H9 (cell line): ENCODE measurements around the gene CDH13. TPM values are rescaled to one million over a fixed set of nuclear protein-coding genes. Genes with fewer than 3 reads are reported as not detected.

ENCODE experiments used
- DNase-seq: peaks from one replicate; pipeline ENCODE4 v3.0.0-alpha.2; 2017
- H2AFZ ChIP-seq: one replicate; pipeline ENCODE4 v1.6.1; 2013; ENCODE audit warnings: mild to moderate bottlenecking, low read length, control low read depth, moderate library complexity
- H2AK5ac ChIP-seq: 2 replicates; pipeline ENCODE4 v1.6.1; 2013; ENCODE audit warnings: low read length, control low read depth, mixed read lengths; ENCODE audit not compliant: insufficient read length
- H2BK120ac ChIP-seq: one replicate; pipeline ENCODE4 v1.6.1; 2013; ENCODE audit warnings: low read depth, mild to moderate bottlenecking, low read length, control low read depth, inconsistent platforms; ENCODE audit not compliant: poor library complexity, severe bottlenecking
- H2BK12ac ChIP-seq: 2 replicates; pipeline ENCODE4 v1.6.1; 2013; ENCODE audit warnings: low read length, control low read depth, mixed read lengths, low read depth; ENCODE audit not compliant: insufficient read length
- H2BK15ac ChIP-seq: 2 replicates; pipeline ENCODE4 v1.6.1; 2013; ENCODE audit warnings: low read depth, low read length, control low read depth
- H2BK20ac ChIP-seq: one replicate; pipeline ENCODE4 v1.6.1; 2013; ENCODE audit warnings: low read depth, mild to moderate bottlenecking, low read length, control low read depth, inconsistent platforms; ENCODE audit not compliant: poor library complexity, severe bottlenecking
- H2BK5ac ChIP-seq: 2 replicates; pipeline ENCODE4 v1.6.1; 2013; ENCODE audit warnings: low read length, control low read depth, mixed read lengths; ENCODE audit not compliant: insufficient read length
- H3K14ac ChIP-seq: 2 replicates; pipeline ENCODE4 v1.6.1; 2013; ENCODE audit warnings: low read length, control low read depth; ENCODE audit not compliant: insufficient read depth
- H3K18ac ChIP-seq: 2 replicates; pipeline ENCODE4 v1.6.1; 2013; ENCODE audit warnings: low read depth, mild to moderate bottlenecking, mixed read lengths, low read length, control low read depth; ENCODE audit not compliant: insufficient read length
- H3K23ac ChIP-seq: 2 replicates; pipeline ENCODE4 v1.6.1; 2013; ENCODE audit warnings: low read length, control low read depth, mixed read lengths, low read depth; ENCODE audit not compliant: insufficient read length
- H3K23me2 ChIP-seq: 2 replicates; pipeline ENCODE4 v1.6.1; 2013; ENCODE audit warnings: low read depth, mild to moderate bottlenecking, mixed read lengths, low read length, control low read depth; ENCODE audit not compliant: insufficient read length, poor library complexity, severe bottlenecking
- H3K27ac ChIP-seq: 2 replicates; pipeline ENCODE4 v1.5.1; 2013; ENCODE audit warnings: low read length, control low read depth, mixed read lengths, low read depth; ENCODE audit not compliant: insufficient read length
- H3K27me3 ChIP-seq: 2 replicates; pipeline ENCODE4 v1.6.1; 2013; ENCODE audit warnings: low read length, control low read depth, inconsistent platforms; ENCODE audit not compliant: insufficient read depth
- H3K4ac ChIP-seq: 2 replicates; pipeline ENCODE4 v1.6.1; 2013; ENCODE audit warnings: low read depth, mild to moderate bottlenecking, control low read depth, inconsistent platforms, low read length, moderate library complexity
- H3K4me1 ChIP-seq: 2 replicates; pipeline ENCODE4 v1.6.1; 2013; ENCODE audit warnings: low read length, control low read depth, inconsistent platforms; ENCODE audit not compliant: insufficient read depth
- H3K4me2 ChIP-seq: 2 replicates; pipeline ENCODE4 v1.6.1; 2013; ENCODE audit warnings: low read length, control low read depth, mixed read lengths; ENCODE audit not compliant: insufficient read length, insufficient read depth
- H3K56ac ChIP-seq: 2 replicates; pipeline ENCODE4 v1.6.1; 2013; ENCODE audit warnings: low read depth, mild to moderate bottlenecking, mixed read lengths, low read length, control low read depth; ENCODE audit not compliant: insufficient read length
- H3K79me1 ChIP-seq: 2 replicates; pipeline ENCODE4 v1.6.1; 2013; ENCODE audit warnings: low read depth, mild to moderate bottlenecking, moderate library complexity, low read length, control low read depth, inconsistent platforms; ENCODE audit not compliant: insufficient read depth, poor library complexity, severe bottlenecking
- H3K79me2 ChIP-seq: 2 replicates; pipeline ENCODE4 v1.6.1; 2013; ENCODE audit warnings: low read length, control low read depth, inconsistent platforms; ENCODE audit not compliant: insufficient read depth
- H3K9ac ChIP-seq: 2 replicates; pipeline ENCODE4 v1.6.1; 2013; ENCODE audit warnings: low read length, control low read depth, mixed read lengths; ENCODE audit not compliant: insufficient read length; ENCODE audit errors: extremely low read depth
- H3K9me3 ChIP-seq: one replicate; pipeline ENCODE4 v1.6.1; 2013; ENCODE audit warnings: low read depth, low read length, inconsistent platforms; ENCODE audit not compliant: control insufficient read depth
- H3T11ph ChIP-seq: one replicate; pipeline ENCODE4 v1.6.1; 2013; ENCODE audit warnings: mild to moderate bottlenecking, low read length, control low read depth, inconsistent platforms
- H4K20me1 ChIP-seq: one replicate; pipeline ENCODE4 v1.6.1; 2013; ENCODE audit not compliant: control insufficient read depth, insufficient read length, insufficient read depth
- H4K5ac ChIP-seq: 2 replicates; pipeline ENCODE4 v1.6.1; 2013; ENCODE audit warnings: low read depth, mild to moderate bottlenecking, mixed read lengths, low read length, control low read depth; ENCODE audit not compliant: insufficient read length
- H4K8ac ChIP-seq: replicated peaks from 2 replicates; pipeline ENCODE4 v1.6.1; 2013; ENCODE audit warnings: low read length, control low read depth, mixed read lengths, low read depth; ENCODE audit not compliant: insufficient read length
- H4K91ac ChIP-seq: 2 replicates; pipeline ENCODE4 v1.6.1; 2013; ENCODE audit warnings: low read depth, mild to moderate bottlenecking, moderate library complexity, mixed read lengths, low read length, control low read depth; ENCODE audit not compliant: insufficient read length
- H3K27ac Mint-ChIP-seq, 3 experiments: 2 replicates in 2 of 3; 3 replicates in 1 of 3; pipeline ENCODE4 v1.8.0; 2020 to 2021; ENCODE audit warnings: mixed read lengths in 3 of 3, mild to moderate bottlenecking in 1 of 3, moderate library complexity in 1 of 3
- H3K27me3 Mint-ChIP-seq: 2 replicates; pipeline ENCODE4 v1.8.0; 2021; ENCODE audit warnings: low read depth, mild to moderate bottlenecking, moderate library complexity, mixed read lengths
- H3K36me3 Mint-ChIP-seq, 3 experiments: 2 replicates in 2 of 3; 3 replicates in 1 of 3; pipeline ENCODE4 v1.8.0; 2020 to 2021; ENCODE audit warnings: low read depth in 3 of 3, mixed read lengths in 3 of 3; ENCODE audit not compliant: insufficient read depth in 1 of 3
- H3K4me1 Mint-ChIP-seq, 2 experiments: 2 replicates each; pipeline ENCODE4 v1.8.0; 2020; ENCODE audit warnings: mixed read lengths in 2 of 2
- H3K4me3 Mint-ChIP-seq, 2 experiments: 2 replicates in 1 of 2; 3 replicates in 1 of 2; pipeline ENCODE4 v1.8.0; 2020 to 2021; ENCODE audit warnings: mild to moderate bottlenecking in 2 of 2, mixed read lengths in 2 of 2, moderate library complexity in 1 of 2
- H3K9me3 Mint-ChIP-seq, 2 experiments: 2 replicates in 1 of 2; 3 replicates in 1 of 2; pipeline ENCODE4 v1.8.0; 2020; ENCODE audit warnings: mild to moderate bottlenecking in 2 of 2, mixed read lengths in 2 of 2, moderate library complexity in 1 of 2
- CTCF ChIP-seq: fragments of 200-600 bp; sonication (generic); conservative IDR thresholded peaks from 3 replicates; pipeline ENCODE4 v1.8.0; 2021; ENCODE audit warnings: antibody characterized with exemption, mild to moderate bottlenecking
- WGBS: extraction: QIAGEN DNeasy Blood & Tissue Kit; methylation state at CpG from one replicate; pipeline ENCODE4 v1.1.7; 2013; ENCODE audit warnings: missing lambda C conversion rate, low lambda C conversion rate, mixed read lengths; ENCODE audit not compliant: insufficient read length; ENCODE audit errors: extremely low coverage; 5-methylcytosine and 5-hydroxymethylcytosine counted together
- total RNA-seq: library from RNA; stranded (reverse); gene quantifications from 2 replicates; pipeline ENCODE4 v1.2.1, GENCODE V29; 2021

CDH13 gene
- total RNA-seq, 1 experiment from 2014 or later: 1.5 TPM

GRCh38 chr16:82992786-82993185, 366.0 kb downstream of the CDH13 start:
- H3K9me3 ChIP-seq: no peaks in the 10 kb centered on the region
- Mint-ChIP-seq H3K4me3 (no peak overlapping the region), H3K27ac (no peak overlapping the region), H3K9me3 (no peaks in the 10 kb centered on the region), H3K27me3 (no peaks in the 10 kb centered on the region; the same call in 1 of the 2 replicates), H3K36me3 (no peaks in the 10 kb centered on the region; a peak in 1 of 7 replicates), H3K4me1 (0 out of 4 replicates have a peak, but pooled peaks cover 0 to 2% of the 10 kb centered on the region in 2 experiments)
- no peak overlapping the region for H2BK20ac ChIP-seq
- WGBS: no CpG with 5 or more reads among the region's 3 CpGs
- no peak for TF ChIP-seq CTCF
- H3K18ac ChIP-seq: no peak overlapping the region
- H4K91ac ChIP-seq: no peak overlapping the region
- no peaks in the 10 kb centered on the region for H3K79me2 ChIP-seq
- no peak overlapping the region for H3K9ac ChIP-seq
- no peak overlapping the region for H2AK5ac ChIP-seq
- H3K23ac ChIP-seq: no peak overlapping the region
- H4K5ac ChIP-seq: no peak overlapping the region
- no peaks in the 10 kb centered on the region for H3K23me2 ChIP-seq
- H3K4me1 ChIP-seq: no peaks in the 10 kb centered on the region; the same call in 1 of the 2 replicates
- H3K27me3 ChIP-seq: no peaks in the 10 kb centered on the region
- H3K14ac ChIP-seq: no peak overlapping the region
- no peak overlapping the region for H3T11ph ChIP-seq
- H3K4me2 ChIP-seq: no peak overlapping the region
- no peak overlapping the region for H4K8ac ChIP-seq
- no peaks in the 10 kb centered on the region for H3K79me1 ChIP-seq
- no peak overlapping the region for H3K27ac ChIP-seq
- no peak overlapping the region for H2BK120ac ChIP-seq
- H3K4ac ChIP-seq: no peak overlapping the region
- no peak overlapping the region for H2BK12ac ChIP-seq
- no peak overlapping the region for H2AFZ ChIP-seq
- H2BK5ac ChIP-seq: no peak overlapping the region
- H2BK15ac ChIP-seq: no peak overlapping the region
- H4K20me1 ChIP-seq: no peaks in the 10 kb centered on the region
- DNase-seq: no peak
- no peak overlapping the region for H3K56ac ChIP-seq
